PFSK-1 (cell line): Measurements from ENCODE around the gene ANGPT4. TPM values are rescaled to one million over a fixed set of nuclear protein-coding genes. Genes with fewer than 3 reads are reported as not detected.

ENCODE experiments used
- FOXP2 ChIP-seq: optimal IDR thresholded peaks from 2 replicates; pipeline ENCODE3; 2011; ENCODE audit warnings: borderline replicate concordance, control low read depth, inconsistent platforms; ENCODE audit not compliant: insufficient read depth; ENCODE audit errors: extremely low read length, extremely low read depth
- POLR2AphosphoS5 ChIP-seq: IDR thresholded peaks from 2 replicates; pipeline ENCODE4 v1.6.1; 2012; ENCODE audit warnings: low read depth, mild to moderate bottlenecking, control low read depth, low read length, moderate library complexity
- REST ChIP-seq, 2 experiments: IDR thresholded peaks; 2 replicates each; pipeline versions ENCODE4 v1.6.1 to v1.8.0; 2011 to 2012; ENCODE audit warnings: low read depth in 2 of 2, low read length in 2 of 2, control low read depth in 1 of 2, inconsistent platforms in 1 of 2, mild to moderate bottlenecking in 1 of 2, moderate library complexity in 1 of 2; ENCODE audit not compliant: insufficient read depth in 1 of 2
- SIN3A ChIP-seq: IDR thresholded peaks from 2 replicates; pipeline ENCODE4 v1.6.1; 2012; ENCODE audit warnings: mild to moderate bottlenecking, low read length, moderate library complexity, borderline replicate concordance; ENCODE audit not compliant: insufficient read depth
- TAF1 ChIP-seq: IDR thresholded peaks from 2 replicates; pipeline ENCODE4 v1.6.1; 2012; ENCODE audit warnings: low read length, control low read depth, borderline replicate concordance; ENCODE audit not compliant: insufficient read depth
- polyA plus RNA-seq: library from polyadenylated mRNA; unstranded; fragments of >200 nt; gene quantifications from one replicate; pipeline ENCODE4 v1.2.1, GENCODE V29; 2012; ENCODE audit warnings: low read depth, missing spikeins; ENCODE audit not compliant: insufficient read length

ANGPT4 gene, protein sequence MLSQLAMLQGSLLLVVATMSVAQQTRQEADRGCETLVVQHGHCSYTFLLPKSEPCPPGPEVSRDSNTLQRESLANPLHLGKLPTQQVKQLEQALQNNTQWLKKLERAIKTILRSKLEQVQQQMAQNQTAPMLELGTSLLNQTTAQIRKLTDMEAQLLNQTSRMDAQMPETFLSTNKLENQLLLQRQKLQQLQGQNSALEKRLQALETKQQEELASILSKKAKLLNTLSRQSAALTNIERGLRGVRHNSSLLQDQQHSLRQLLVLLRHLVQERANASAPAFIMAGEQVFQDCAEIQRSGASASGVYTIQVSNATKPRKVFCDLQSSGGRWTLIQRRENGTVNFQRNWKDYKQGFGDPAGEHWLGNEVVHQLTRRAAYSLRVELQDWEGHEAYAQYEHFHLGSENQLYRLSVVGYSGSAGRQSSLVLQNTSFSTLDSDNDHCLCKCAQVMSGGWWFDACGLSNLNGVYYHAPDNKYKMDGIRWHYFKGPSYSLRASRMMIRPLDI
- not detected for polyA plus RNA-seq

- TF ChIP-seq SIN3A (no peak), FOXP2 (no peak), POLR2AphosphoS5 (no peak), REST (IDR thresholded peaks at IDR 0.05; ENCODE audit: insufficient read depth in 1 of 2, low read depth in 2 of 2, low read length in 2 of 2) (no peak), TAF1 (no peak)
Measured at GRCh38 chr20:916125-916799, at the start of gene ANGPT4. Gene ANGPT4 (minus strand): TSS chr20:916334. CDS start chr20:916214, 120 bp downstream.

- TF ChIP-seq REST (IDR thresholded peaks at IDR 0.05; ENCODE audit: insufficient read depth in 1 of 2, low read depth in 2 of 2, low read length in 2 of 2) (no peak), FOXP2 (no peak)
Measured at GRCh38 chr20:963795-964194, 47.7 kb upstream of the ANGPT4 start.

- TF ChIP-seq FOXP2 (no peak), TAF1 (no peak), REST (IDR thresholded peaks at IDR 0.05; ENCODE audit: insufficient read depth in 1 of 2, low read depth in 2 of 2, low read length in 2 of 2) (no peak), POLR2AphosphoS5 (no peak), SIN3A (no peak)
Measured at GRCh38 chr20:962683-963082, 46.5 kb upstream of the ANGPT4 start.

- TF ChIP-seq POLR2AphosphoS5 (no peak), SIN3A (no peak), FOXP2 (no peak), TAF1 (no peak), REST (IDR thresholded peaks at IDR 0.05; ENCODE audit: insufficient read depth in 1 of 2, low read depth in 2 of 2, low read length in 2 of 2) (no peak)
Measured at GRCh38 chr20:962223-962622, 46.1 kb upstream of the ANGPT4 start.
